Kidney epithelial cell (primary cell): ENCODE measurements around the gene LDLRAD2. TPM values are rescaled to one million over a fixed set of nuclear protein-coding genes. Genes with fewer than 3 reads are reported as not detected.

Experiments
- DNase-seq: peaks from one replicate; pipeline ENCODE4 v3.0.0-alpha.2; 2010; ENCODE audit warnings: low read depth
- H3K27me3 ChIP-seq: 2 replicates; pipeline ENCODE4 v1.6.0; 2011; ENCODE audit warnings: low read length; ENCODE audit not compliant: control insufficient read depth, insufficient read depth
- H3K36me3 ChIP-seq: 2 replicates; pipeline ENCODE4 v1.5.1; 2011; ENCODE audit warnings: low read length; ENCODE audit not compliant: control insufficient read depth, insufficient read depth
- H3K4me3 ChIP-seq: 2 replicates; pipeline ENCODE4 v1.5.1; 2011; ENCODE audit warnings: low read depth, mild to moderate bottlenecking, control low read depth, low read length
- CTCF ChIP-seq: IDR thresholded peaks from 2 replicates; pipeline ENCODE4 v1.5.1; 2011; ENCODE audit warnings: mild to moderate bottlenecking, moderate library complexity, low read length, control low read depth, inconsistent platforms; ENCODE audit not compliant: insufficient read depth, poor library complexity, severe bottlenecking
- total RNA-seq: library from RNA; depleted of rRNA; stranded (reverse); fragments of >200 nt; gene quantifications from 2 replicates; pipeline ENCODE4 v1.2.3, GENCODE V29; 2015

Gene LDLRAD2
- total RNA-seq, 1 donor from 2014 or later = not detected

GRCh38 chr1:21868941-21869454 lies 56.9 kb downstream of the LDLRAD2 start:
- no peak for TF ChIP-seq CTCF
- H3K27me3 ChIP-seq = no peaks in the 10 kb centered on the region
- no peak for DNase-seq
- peaks cover 6% of the 10 kb centered on the region for H3K36me3 ChIP-seq
- no peak overlapping the region for H3K4me3 ChIP-seq

DNA sequence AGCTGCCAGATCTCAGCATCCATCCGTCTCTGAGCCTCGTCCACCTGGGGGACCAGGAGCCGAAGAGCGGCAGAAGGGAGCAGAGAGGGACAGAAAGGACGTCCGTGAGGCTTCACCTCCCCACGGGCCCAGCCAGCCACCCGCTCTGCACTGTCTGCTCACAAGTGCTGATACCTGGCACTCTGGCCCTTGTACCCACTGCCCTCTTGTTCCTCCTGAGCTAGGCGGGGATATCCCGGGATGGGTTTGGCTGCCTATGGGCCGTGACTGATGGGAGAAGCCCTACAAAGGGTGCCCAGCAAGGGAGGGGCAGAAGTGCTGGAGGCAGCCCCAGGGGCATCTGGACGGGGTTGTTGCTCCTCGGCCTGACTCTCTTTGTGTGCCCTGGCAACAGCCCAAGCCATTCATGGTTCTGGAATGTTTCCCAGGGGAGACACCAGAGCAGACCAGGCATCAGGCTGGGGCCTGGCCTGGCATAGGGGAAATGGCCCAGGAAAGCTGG lies 57.6 kb downstream of the LDLRAD2 start:
- DNase-seq = peak; percentile 85
- no peaks in the 10 kb centered on the region for H3K27me3 ChIP-seq
- H3K4me3 ChIP-seq = no peak overlapping the region
- no peak for TF ChIP-seq CTCF
- peaks cover 6% of the 10 kb centered on the region for H3K36me3 ChIP-seq

- Histone ChIP-seq H3K27me3 (no peaks in the 10 kb centered on the region), H3K4me3 (no peak overlapping the region), H3K36me3 (peaks cover 4% of the 10 kb centered on the region)
- no peak for TF ChIP-seq CTCF
- no peak for DNase-seq
Measured at GRCh38 chr1:21870611-21871010, 58.5 kb downstream of the LDLRAD2 start.

GRCh38 chr1:21871943-21872342 lies 59.9 kb downstream of the LDLRAD2 start:
- Histone ChIP-seq H3K4me3 (no peak overlapping the region), H3K27me3 (no peaks in the 10 kb centered on the region), H3K36me3 (peaks cover 5% of the 10 kb centered on the region)
- DNase-seq = peak; percentile 14
- no peak for TF ChIP-seq CTCF

GRCh38 chr1:21872445-21873079 lies 60.5 kb downstream of the LDLRAD2 start:
- TF ChIP-seq CTCF = no peak
- Histone ChIP-seq H3K36me3 (peaks cover 5% of the 10 kb centered on the region), H3K27me3 (no peaks in the 10 kb centered on the region), H3K4me3 (no peak overlapping the region)
- no peak for DNase-seq

- H3K4me3 ChIP-seq = no peak overlapping the region
- no peaks in the 10 kb centered on the region for H3K27me3 ChIP-seq
- H3K36me3 ChIP-seq = peaks cover 5% of the 10 kb centered on the region
- no peak for TF ChIP-seq CTCF
- no peak for DNase-seq
Measured at GRCh38 chr1:21873174-21873573, 61.1 kb downstream of the LDLRAD2 start.
